Measurements from ENCODE around the gene SYNJ2.

Gene SYNJ2

GRCh38 chr6:158086504-158087223 lies 105.0 kb downstream of the SYNJ2 start:
- DNase-seq: no peak

- DNase-seq: no peak
Measured at GRCh38 chr6:158087224-158087867, 105.7 kb downstream of the SYNJ2 start.

GRCh38 chr6:158092806-158093205 lies 111.1 kb downstream of the SYNJ2 start:
- DNase-seq: no peak

GRCh38 chr6:158095031-158095430 lies 113.4 kb downstream of the SYNJ2 start:
- DNase-seq: no peak

- no peak for DNase-seq
Measured at GRCh38 chr6:158095671-158096070, 114.0 kb downstream of the SYNJ2 start.

- no peak for DNase-seq
Measured at GRCh38 chr6:158103228-158103627, 121.6 kb downstream of the SYNJ2 start.

GRCh38 chr6:158104696-158105095 lies 123.0 kb downstream of the SYNJ2 start:
- no peak for DNase-seq

- no peak for DNase-seq
Measured at GRCh38 chr6:158109748-158110147, 128.1 kb downstream of the SYNJ2 start.

GRCh38 chr6:158110986-158111385 lies 129.3 kb downstream of the SYNJ2 start:
- no peak for DNase-seq

GRCh38 chr6:158111987-158112386 lies 130.3 kb downstream of the SYNJ2 start:
- DNase-seq: no peak

- no peak for DNase-seq
Measured at GRCh38 chr6:158113802-158114201, 132.1 kb downstream of the SYNJ2 start.

GRCh38 chr6:158115102-158115501 lies 133.4 kb downstream of the SYNJ2 start:
- DNase-seq: no peak

GRCh38 chr6:158115508-158115907 lies 133.8 kb downstream of the SYNJ2 start:
- no peak for DNase-seq

- DNase-seq: no peak
Measured at GRCh38 chr6:158118886-158119285, 137.2 kb downstream of the SYNJ2 start.

GRCh38 chr6:158121335-158121734 lies 139.7 kb downstream of the SYNJ2 start:
- no peak for DNase-seq

- DNase-seq: no peak
Measured at GRCh38 chr6:158122048-158122447, 140.4 kb downstream of the SYNJ2 start.

- no peak for DNase-seq
Measured at GRCh38 chr6:158124288-158124687, 142.6 kb downstream of the SYNJ2 start.

GRCh38 chr6:158125271-158125670 lies 143.6 kb downstream of the SYNJ2 start:
- DNase-seq: no peak

GRCh38 chr6:158131926-158132325 lies 150.3 kb downstream of the SYNJ2 start:
- peak; percentile 30 for DNase-seq

GRCh38 chr6:158142789-158143188 lies 161.1 kb downstream of the SYNJ2 start:
- DNase-seq: peak; percentile 74

GRCh38 chr6:158143700-158144099 lies 162.0 kb downstream of the SYNJ2 start:
- peak; percentile 50 for DNase-seq
